Measurements from ENCODE around the gene METAP2.

METAP2 gene

DNA sequence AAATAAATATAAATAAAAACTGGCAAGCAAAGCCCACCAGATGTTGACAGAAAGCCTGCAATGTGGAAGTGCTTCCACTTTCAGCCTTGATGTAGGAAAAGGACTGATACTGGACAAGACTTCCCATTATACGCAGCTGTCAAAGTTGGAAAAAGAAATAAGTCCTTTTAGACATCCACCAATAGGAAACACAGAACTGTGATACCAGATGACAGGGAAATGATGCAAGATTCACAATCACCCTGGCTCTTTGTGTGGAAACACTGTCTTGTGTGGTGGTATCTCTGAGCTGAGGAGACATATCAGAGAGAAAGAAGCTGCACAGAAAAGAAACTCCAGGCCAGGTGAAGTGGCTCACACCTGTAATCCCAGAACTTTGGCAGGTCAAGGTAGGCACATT lies 13.8 kb upstream of the METAP2 start:
- no peak for TF ChIP-seq FOXP2 (optimal IDR thresholded peaks at IDR 0.05; ENCODE audit: borderline replicate concordance, extremely low read depth, extremely low read length, insufficient read depth)
- TF ChIP-seq SIN3A (IDR thresholded peaks at IDR 0.05; ENCODE audit: borderline replicate concordance, insufficient read depth, low read length), result no peak
- TF ChIP-seq, protein P1, sequence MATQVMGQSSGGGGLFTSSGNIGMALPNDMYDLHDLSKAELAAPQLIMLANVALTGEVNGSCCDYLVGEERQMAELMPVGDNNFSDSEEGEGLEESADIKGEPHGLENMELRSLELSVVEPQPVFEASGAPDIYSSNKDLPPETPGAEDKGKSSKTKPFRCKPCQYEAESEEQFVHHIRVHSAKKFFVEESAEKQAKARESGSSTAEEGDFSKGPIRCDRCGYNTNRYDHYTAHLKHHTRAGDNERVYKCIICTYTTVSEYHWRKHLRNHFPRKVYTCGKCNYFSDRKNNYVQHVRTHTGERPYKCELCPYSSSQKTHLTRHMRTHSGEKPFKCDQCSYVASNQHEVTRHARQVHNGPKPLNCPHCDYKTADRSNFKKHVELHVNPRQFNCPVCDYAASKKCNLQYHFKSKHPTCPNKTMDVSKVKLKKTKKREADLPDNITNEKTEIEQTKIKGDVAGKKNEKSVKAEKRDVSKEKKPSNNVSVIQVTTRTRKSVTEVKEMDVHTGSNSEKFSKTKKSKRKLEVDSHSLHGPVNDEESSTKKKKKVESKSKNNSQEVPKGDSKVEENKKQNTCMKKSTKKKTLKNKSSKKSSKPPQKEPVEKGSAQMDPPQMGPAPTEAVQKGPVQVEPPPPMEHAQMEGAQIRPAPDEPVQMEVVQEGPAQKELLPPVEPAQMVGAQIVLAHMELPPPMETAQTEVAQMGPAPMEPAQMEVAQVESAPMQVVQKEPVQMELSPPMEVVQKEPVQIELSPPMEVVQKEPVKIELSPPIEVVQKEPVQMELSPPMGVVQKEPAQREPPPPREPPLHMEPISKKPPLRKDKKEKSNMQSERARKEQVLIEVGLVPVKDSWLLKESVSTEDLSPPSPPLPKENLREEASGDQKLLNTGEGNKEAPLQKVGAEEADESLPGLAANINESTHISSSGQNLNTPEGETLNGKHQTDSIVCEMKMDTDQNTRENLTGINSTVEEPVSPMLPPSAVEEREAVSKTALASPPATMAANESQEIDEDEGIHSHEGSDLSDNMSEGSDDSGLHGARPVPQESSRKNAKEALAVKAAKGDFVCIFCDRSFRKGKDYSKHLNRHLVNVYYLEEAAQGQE (IDR thresholded peaks at IDR 0.05; ENCODE audit: insufficient read depth in 1 of 2, low read depth in 2 of 2, low read length in 2 of 2), result no peak
- no peak for TF ChIP-seq TAF1 (IDR thresholded peaks at IDR 0.05; ENCODE audit: borderline replicate concordance, insufficient read depth, low read length)
- no peak for TF ChIP-seq POLR2AphosphoS5 (IDR thresholded peaks at IDR 0.05; ENCODE audit: low read depth, low read length)

DNA sequence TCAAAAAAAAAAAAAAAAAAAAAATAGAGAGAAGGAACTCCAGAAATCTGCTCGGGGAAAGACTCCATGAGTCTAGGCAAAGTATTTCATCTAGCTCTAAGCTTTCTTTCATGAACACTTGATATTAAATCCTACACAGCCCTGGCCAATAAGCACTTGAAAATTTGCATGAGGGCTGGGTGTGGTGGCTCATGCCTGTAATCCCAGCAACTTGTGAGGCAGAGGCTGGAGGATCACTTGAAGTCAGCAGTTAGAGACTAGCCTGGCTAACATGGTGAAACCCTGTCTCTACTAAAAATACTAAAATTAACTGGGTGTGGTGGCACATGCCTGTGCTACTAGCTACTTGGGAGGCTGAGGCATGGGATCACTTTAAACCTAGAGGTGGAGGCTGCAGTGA lies 13.1 kb upstream of the METAP2 start:
- TF ChIP-seq SIN3A (IDR thresholded peaks at IDR 0.05; ENCODE audit: borderline replicate concordance, insufficient read depth, low read length) (no peak), TAF1 (IDR thresholded peaks at IDR 0.05; ENCODE audit: borderline replicate concordance, insufficient read depth, low read length) (no peak), FOXP2 (optimal IDR thresholded peaks at IDR 0.05; ENCODE audit: borderline replicate concordance, extremely low read depth, extremely low read length, insufficient read depth) (no peak), POLR2AphosphoS5 (IDR thresholded peaks at IDR 0.05; ENCODE audit: low read depth, low read length) (no peak)
- TF ChIP-seq, protein P1 (IDR thresholded peaks at IDR 0.05; ENCODE audit: insufficient read depth in 1 of 2, low read depth in 2 of 2, low read length in 2 of 2), result no peak

DNA sequence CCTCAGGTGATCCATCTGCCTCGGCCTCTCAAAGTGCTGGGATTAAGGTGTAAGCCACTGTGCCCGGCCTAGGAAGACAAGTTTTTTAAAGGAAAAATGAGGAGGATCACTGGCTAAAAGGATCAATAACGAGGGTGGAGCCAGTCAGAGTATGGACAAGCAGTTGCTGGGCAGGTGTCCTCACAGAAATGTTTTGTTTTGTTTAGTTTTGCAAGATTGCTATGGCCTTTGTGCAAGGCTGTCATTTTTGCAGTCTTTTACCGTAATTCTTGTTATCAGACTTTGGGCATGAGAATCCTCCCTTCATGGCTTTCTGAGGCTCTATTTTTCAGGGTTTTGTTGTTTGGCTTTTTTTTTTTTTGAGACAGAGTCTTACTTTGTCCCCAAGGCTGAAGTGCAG lies 11.9 kb upstream of the METAP2 start:
- TF ChIP-seq SIN3A (IDR thresholded peaks at IDR 0.05; ENCODE audit: borderline replicate concordance, insufficient read depth, low read length) (no peak), POLR2AphosphoS5 (IDR thresholded peaks at IDR 0.05; ENCODE audit: low read depth, low read length) (no peak), TAF1 (IDR thresholded peaks at IDR 0.05; ENCODE audit: borderline replicate concordance, insufficient read depth, low read length) (no peak), FOXP2 (optimal IDR thresholded peaks at IDR 0.05; ENCODE audit: borderline replicate concordance, extremely low read depth, extremely low read length, insufficient read depth) (no peak)
- TF ChIP-seq, protein P1 (IDR thresholded peaks at IDR 0.05; ENCODE audit: insufficient read depth in 1 of 2, low read depth in 2 of 2, low read length in 2 of 2), result no peak

DNA sequence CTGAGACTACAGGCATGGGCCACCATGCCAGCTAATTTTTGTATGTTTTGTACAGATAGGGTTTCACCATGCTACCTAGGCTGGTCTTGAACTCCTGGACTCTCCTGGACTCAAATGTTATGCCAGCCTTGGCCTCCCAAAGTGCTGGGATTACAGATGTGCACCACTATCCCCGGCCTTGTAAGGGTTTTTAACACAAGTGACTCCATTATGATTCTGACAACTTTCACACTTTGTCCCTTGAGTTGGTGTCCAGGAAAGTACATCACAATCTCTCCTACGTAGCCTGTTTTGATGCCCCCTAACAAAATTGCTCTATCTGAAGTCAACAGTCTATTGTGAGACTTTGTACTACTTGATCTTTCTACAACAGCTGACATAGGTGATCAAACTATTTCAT lies 11.4 kb upstream of the METAP2 start:
- TF ChIP-seq TAF1 (IDR thresholded peaks at IDR 0.05; ENCODE audit: borderline replicate concordance, insufficient read depth, low read length), result no peak
- TF ChIP-seq SIN3A (IDR thresholded peaks at IDR 0.05; ENCODE audit: borderline replicate concordance, insufficient read depth, low read length), result no peak
- TF ChIP-seq, protein P1 (IDR thresholded peaks at IDR 0.05; ENCODE audit: insufficient read depth in 1 of 2, low read depth in 2 of 2, low read length in 2 of 2), result no peak
- TF ChIP-seq POLR2AphosphoS5 (IDR thresholded peaks at IDR 0.05; ENCODE audit: low read depth, low read length), result no peak
- TF ChIP-seq FOXP2 (optimal IDR thresholded peaks at IDR 0.05; ENCODE audit: borderline replicate concordance, extremely low read depth, extremely low read length, insufficient read depth), result no peak

DNA sequence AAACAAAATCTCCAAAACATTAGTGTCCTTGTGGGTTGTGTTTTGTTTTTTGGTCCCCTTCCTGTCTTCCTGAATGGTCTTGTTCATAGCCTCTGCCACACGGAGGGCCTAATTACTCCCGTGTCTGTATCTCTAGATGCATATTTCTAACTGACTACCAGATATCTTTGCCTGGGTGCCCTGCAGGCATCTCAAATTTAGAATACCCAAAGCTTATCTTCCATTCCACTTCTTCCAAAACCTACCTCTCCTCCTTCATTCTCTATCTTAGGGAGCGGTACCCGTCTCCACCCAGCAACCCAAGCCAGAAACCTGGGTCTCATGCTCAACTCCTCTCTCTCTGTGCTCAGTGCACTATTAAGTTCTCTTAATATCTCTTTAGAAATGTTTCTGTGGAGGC lies 10.9 kb upstream of the METAP2 start:
- TF ChIP-seq POLR2AphosphoS5 (IDR thresholded peaks at IDR 0.05; ENCODE audit: low read depth, low read length), result no peak
- TF ChIP-seq, protein P1 (IDR thresholded peaks at IDR 0.05; ENCODE audit: insufficient read depth in 1 of 2, low read depth in 2 of 2, low read length in 2 of 2), result no peak
